T47D (cell line): ENCODE results near the gene LRRC43.
"Not testable (repeated sequence)": the region's sequence is repeated elsewhere in the genome, so short reads cannot be mapped to it uniquely, and the experiment has no call there.

Source experiments
- DNase-seq, 2 experiments: peaks; one replicate each; pipeline versions ENCODE4 v3.0.0 to v3.0.0-alpha.2; 2011 to 2012; ENCODE audit warnings: low read depth in 1 of 2, low spot score in 1 of 2
- JUND ChIP-seq: IDR thresholded peaks from 2 replicates; pipeline ENCODE4 v1.6.1; 2012; ENCODE audit warnings: low read depth
- in situ Hi-C: cut with HindIII; loops from 2 replicates; pipeline ENCODE4 v1.10.0; 2016; ENCODE audit warnings: low sequenced_read_pairs, low pct_unique_long_range_greater_than_20kb

Gene LRRC43

DNA sequence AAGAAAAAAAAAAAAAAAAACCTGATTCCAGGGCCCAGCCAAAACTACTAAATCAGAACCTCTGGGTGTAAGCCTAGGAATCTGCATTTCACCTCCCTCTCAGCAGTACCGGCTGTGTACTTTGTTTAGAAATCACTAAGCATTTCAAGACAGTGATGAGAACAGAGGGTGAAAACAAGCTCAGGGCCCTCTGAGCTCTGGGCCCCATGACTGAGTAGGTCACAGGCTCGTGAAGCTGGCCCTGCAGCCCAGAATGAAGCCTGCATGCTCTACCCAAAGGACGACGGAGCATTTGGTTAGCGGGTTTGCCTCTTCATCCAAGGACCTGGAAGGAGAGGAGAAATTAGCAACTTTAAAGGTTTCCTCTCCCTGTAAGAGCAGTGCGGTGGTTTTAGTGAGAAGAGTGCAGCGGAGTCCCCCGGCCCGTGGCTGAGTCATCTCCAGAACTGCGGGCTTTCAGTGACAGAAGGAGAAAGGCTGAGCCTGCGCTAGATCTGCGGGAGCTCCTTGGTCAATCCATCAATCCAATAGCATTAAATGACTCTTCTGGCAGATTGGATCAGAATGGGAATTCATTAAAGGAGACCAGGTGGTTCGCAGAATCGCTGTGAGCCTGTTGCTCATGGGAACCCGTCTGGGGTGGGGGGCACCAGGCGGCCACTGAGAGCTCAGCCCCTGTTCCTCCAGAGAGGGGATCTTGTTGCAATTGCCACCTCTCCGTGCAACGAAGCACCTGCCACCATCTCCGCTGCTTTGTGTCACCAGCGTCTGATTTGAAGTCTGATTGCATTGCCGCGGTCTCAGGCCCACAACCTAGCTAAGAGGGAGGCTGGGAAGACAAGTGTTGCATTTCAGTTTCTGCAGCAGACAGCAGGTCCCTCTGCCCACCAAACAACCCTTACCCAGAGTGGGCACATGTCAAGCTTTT is 16.2 kb upstream of the LRRC43 start:
- no peak for TF ChIP-seq JUND
- in situ Hi-C loops: no loop called here
- DNase-seq: no peak

DNA sequence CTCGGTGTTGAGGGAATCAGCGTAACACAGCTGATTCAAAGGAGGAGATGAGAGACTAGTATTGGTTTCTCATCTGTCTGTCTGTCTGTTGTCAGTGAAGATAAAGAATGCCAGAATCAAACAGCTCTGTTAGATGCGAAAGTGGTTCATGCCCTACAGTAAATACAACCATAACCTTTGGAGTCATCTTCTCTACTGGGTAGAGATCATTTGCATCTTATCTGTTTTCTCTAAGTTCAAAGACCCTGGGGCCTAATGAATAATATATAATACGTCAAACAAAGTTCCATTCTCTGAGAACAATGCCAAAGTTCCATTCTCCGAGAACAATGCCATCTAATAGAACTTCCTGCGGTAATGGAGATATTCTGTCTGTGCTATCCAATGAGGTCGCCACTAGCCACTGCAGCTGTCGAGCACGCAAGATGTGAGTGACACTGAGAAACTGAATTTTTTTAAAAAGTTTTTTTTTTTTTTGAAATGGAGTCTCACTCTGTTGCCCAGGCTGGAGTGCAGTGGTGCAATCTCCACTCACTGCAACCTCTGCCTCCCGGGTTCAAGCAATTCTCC is 15.5 kb upstream of the LRRC43 start:
- no peak for DNase-seq
- in situ Hi-C loops: no loop called here
- no peak for TF ChIP-seq JUND

DNA sequence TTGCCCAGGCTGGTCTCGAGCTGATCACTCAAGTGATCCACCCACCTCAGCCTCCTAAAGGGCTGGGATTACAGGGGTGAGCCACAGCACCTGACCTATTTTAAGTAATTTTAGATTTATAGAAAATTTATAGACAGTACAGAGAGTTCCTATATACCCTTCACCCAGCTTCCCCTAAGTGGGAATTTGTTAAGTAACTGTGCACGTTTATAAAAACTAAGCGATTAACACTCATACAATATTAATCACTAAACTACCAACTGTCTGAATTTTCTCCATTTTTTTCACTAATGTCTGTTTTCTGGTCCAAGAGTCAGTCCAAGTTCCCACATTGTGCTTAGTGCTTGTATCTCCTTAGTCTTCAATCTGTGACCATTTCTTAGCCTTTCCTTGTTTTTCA is 14.4 kb upstream of the LRRC43 start:
- TF ChIP-seq JUND: no peak
- no peak for DNase-seq
- in situ Hi-C loops: no loop called here

DNA sequence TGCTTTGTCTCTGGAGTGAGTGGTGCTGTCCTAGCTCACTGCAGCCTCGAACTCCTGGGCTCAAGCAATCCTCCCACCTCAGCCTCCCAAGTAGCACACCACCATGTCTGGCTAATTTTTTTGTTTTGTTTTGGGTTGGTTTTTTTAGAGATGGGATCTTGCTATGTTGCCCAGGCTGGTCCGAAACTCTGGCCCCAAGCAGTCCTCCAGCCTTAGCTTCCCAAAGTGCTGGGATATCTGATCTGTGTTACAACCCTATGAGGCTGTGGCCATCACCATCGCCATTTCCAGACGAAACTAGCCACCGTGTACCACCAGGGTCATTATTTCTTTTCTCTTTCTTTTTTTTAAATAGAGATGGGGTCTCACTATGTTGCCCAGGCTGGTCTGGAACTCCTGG is 11.5 kb upstream of the LRRC43 start:
- no peak for TF ChIP-seq JUND
- in situ Hi-C loops: no loop called here
- no peak for DNase-seq

DNA sequence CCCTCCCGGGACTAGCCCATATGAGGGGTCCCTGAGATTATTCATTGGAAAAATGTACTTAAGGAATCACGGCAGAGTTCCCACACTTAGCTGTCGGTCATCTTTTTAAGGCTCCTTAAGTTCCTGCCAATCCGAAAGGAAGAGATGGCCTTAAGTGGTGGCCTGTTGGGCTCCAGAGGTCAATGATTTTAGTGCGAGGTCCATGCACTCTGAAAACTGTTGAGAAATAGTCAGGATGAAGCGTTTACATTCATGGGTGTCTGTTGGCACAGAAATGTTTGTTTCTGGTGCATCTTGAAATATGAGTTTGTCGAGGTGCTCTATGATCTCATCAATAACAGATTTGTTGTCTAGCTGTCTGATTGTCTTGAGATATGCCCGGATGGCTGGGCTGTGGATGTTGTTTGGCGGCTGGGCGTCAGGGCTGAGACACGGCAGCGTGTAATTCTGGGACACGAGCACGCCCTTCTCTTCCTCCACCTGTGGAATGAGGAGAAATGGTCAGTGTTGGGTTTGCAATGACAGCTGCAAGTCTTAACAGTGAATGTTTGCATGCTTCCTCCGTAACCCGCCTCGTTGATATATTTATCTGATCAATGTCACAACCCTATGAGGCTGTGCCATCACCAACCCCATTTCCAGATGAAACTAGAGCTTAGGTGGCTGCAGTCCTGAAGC is 10.5 kb upstream of the LRRC43 start:
- in situ Hi-C loops: no loop called here
- no peak for DNase-seq
- TF ChIP-seq JUND: no peak

DNA sequence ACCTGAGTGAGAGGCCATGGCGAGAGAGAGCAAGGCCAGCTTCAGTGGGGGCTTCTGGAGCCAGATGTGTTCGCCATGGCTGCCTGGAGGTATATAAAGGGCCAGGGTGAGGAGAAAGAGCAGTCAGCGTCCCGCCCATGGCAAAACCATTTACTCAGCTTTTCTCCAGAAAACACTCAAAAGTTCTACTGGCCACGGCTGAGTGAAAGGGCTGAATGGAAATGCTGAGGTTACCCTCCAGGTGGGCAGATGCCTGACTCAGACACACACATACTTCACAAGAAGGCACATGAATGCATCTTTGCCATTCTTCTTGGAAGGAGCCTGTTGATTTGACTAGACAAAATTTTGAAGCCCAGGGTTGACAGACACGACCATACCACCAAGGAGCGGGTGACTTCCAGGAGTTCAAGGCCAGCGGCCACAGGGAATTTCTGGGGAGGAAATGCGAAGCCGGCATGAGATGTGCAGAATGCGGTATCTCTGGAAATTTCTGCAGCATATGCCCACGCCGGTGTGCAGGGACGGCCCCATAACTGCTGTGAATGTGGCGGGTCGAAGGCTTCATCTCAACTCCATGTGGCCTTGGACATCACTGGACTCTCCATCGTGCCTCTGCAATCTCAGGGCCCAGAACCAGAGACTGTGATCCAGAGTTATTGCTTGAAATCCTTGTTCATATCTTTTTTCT is 8.6 kb upstream of the LRRC43 start, which contains the start of gene IL31:
IL31 (minus strand) TSS at position 67 of the 691 bp plus-strand sequence; CDS start at position 18, 49 bp downstream.
- no peak for DNase-seq
- in situ Hi-C loops: no loop called here
- TF ChIP-seq JUND: no peak

DNA sequence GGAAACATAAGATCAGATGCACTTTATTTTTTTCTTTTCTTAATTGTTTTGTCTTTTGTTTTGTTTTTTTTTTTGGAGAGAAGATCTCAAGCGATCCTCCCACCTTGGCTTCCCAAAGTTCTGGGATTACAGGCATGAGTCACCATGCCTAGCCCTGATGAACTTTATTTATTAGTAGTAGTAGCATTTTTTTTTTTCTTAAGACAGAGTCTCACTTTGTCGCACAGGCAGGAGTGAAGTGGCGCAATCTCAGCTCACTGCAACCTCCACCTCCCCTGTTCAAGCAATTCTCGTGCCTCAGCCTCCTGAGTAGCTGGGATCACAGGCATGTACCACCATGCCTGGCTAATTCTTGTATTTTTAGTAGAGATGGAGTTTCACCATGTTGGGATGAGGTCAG is 6.5 kb upstream of the LRRC43 start:
- DNase-seq, in situ Hi-C loops: not testable (repeated sequence)

DNA sequence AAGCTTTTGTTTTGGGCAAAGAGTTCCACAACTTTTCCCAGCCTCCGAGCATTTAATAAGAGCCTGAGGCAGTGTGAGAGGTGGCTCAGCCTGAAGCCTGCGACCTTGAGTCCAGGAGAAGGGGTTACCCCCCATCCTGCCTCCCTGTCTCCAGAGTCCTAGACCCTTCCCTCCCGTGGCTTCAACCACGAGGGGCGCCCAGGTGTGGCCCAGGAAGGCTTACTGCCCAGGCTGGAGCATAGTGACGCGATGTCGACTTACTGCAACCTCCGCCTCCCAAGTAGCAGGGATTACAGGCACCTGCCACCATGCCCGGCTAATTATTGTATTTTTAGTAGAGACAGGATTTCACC is 641 bp downstream of the LRRC43 start:
- no peak for DNase-seq
- in situ Hi-C loops: no loop called here
- TF ChIP-seq JUND: no peak

DNA sequence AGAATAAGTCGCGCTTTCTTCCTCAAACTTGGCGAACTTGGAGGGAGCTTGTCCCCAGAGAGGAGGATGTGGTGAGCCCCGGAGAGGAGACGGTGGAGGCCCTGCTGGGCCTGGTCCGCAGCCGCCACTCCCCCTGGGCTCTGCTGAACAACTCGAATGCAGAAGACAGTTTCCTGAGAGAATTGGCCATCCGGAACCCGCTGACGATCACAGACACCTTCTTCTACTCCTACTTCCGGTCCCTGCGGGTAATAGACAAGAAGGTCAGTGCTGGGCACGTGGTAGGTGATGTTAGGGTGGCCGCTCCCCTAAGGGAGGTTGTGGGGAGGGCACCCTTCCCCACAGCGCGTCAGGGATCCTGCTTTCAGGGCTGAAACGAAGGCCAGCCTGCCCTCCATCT is 1.6 kb downstream of the LRRC43 start:
- no peak for TF ChIP-seq JUND
- no peak for DNase-seq
- in situ Hi-C loops: no loop called here

DNA sequence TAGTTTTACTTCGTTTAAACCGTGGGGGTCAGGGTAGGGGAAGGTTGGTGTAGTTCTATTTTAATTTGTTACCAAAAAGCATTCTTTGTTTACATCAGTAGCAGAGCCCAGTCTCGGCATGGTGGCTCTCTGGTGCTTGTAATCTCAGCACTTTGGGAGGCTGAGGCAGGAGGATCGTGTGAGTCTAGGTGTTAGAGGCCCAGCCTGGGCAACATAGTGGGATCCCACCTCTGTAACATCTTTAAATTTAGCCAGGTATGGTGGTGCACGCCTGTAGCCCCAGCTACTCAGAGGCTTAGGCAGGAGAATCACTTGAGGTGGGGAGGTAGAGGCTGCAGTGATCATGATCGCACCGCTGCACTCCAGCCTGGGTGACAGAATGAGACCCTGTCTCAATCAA is 2.2 kb downstream of the LRRC43 start:
- DNase-seq: no peak
- no peak for TF ChIP-seq JUND
- in situ Hi-C loops: no loop called here

DNA sequence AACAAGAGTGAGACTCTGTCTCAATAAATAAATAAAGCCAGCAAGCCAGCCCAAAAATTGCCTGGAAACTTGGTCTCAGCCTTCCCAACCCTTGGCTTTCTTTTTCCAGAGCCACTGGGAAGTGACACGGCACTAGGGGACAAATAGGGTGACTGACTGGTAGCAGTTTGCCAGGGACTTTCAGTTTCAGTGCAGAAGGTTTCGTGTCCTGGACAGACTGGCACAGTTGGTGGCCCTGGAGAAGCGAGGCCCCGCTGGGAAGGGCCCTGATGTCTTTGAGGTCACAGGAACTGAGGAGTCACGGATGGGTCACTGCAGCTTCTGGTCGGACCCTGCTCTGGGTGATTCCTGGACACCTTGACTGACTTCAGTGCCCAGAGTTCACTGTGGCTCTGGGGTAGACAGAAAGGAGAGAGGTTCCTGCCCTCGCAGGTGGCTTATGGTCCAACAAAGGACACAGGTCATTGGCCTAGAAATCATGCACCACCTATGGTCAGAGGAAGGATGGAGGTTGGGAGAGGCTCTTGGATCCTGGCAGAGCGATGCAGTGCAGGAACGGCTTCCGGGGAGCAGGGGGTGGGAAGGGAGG is 2.7 kb downstream of the LRRC43 start:
- in situ Hi-C loops: no loop called here
- DNase-seq: no peak
- TF ChIP-seq JUND: no peak

DNA sequence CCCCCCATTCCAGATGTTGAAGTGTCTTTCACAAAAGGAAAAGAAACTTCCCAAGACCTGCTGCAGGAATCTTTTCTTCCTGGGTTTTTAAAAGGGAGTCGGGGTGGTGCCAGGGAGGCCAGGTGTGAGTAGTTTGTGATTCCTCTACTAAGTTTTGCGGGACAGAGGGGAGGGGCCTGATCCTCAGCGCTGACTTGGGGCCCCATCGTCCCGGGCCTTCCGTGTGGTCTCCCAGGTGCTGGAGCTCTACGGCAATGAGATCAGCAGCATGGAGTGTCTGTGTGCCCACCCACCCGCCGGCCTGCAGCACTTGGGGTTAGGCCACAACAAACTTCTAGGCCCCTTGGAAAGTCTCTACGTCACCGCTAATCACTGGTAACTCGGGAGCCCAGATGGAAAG is 4.5 kb downstream of the LRRC43 start:
- no peak for DNase-seq
- in situ Hi-C loops: no loop called here
- no peak for TF ChIP-seq JUND
